ENCODE results near the gene MTERF4. TPM values are rescaled to one million over a fixed set of nuclear protein-coding genes. Genes with fewer than 3 reads are reported as not detected.

MTERF4 gene
- total RNA-seq, 1 donor from 2014 or later, result 32.6 TPM

DNA sequence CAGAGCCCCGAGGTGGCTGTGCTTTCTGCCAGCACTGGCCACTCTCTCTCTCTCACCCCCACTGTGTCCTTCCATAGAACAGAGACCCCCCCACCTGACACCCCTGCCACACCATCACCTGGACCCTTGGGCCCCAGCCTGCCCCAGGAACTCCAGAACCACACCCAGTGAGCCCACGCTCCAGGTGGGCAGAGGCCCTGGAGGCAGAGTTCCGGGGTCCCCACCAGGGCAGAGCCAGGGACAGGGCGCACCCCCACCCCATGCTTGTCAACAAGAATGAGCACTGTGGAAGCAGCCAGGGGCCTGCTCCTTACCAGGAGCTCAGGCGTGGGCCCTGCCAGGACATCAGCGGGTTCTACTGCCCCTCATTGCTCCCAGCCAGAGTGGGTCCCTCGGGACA lies 32.6 kb upstream of the MTERF4 start:
- FAIRE-seq, result no peak
- DNase-seq (ENCODE audit: low spot score in 2 of 2), result no peak

DNA sequence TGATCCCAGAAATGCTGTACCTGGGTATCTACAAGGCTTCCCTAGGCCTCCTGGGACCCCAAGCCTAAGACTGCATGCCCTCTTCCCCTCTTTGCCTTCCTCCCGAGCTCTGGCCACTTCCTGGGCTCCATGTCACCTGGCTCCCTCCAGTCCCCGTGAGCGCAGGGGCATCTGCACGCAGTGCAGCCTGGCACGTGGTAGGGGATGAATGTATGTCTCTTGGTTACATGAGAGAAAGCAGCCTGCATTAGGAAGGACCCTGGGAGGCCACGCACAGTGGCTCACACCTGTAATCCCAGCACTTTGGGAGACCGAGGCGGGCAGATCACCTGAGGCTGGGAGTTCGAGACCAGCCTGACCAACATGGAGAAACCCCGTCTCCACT lies 31.3 kb upstream of the MTERF4 start:
- no peak for FAIRE-seq
- no peak for DNase-seq (ENCODE audit: low spot score in 2 of 2)

DNA sequence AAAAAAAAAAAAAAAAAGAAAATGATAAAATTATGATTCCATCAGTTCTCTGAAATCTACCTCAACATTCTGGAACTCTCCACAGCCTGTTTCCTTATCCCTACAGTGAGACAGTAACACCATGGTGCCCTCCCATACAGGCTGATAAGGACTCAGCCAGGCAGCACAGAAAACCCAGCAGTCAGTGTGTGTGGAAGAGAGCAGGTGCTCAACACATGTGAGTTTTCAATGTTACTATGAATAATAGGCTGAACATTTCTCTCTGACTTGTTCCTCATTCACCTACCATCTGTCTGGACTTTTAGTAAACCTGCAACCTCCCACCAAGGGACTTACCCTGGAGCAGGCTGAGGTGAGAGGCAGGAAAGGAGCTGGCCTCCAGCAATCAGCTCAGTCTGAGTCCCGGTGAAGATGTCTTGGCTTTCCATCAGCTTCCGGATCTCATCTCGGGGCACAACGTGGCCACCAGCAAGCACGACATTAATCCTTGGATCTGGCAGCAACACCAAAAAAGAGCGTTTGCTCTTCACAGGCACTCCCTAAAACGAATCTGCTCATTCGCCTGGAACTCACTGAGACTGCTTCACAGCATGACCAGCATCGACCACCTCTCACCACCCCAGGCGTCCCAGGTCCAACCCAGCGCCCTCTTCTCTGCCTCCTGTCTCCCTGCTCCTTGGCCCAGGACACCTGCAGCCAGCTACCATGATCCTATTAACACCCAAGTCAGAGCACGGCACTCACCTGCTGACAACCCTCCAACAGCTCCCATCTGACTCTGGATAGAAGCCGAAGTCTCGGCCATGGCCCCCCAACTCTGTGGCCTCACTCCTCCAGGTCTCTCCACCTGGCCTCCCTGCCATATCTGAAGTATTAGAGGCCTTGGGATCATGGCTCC lies 30.7 kb upstream of the MTERF4 start:
- FAIRE-seq (no peak), DNase-seq (ENCODE audit: low spot score in 2 of 2) (no peak)

DNA sequence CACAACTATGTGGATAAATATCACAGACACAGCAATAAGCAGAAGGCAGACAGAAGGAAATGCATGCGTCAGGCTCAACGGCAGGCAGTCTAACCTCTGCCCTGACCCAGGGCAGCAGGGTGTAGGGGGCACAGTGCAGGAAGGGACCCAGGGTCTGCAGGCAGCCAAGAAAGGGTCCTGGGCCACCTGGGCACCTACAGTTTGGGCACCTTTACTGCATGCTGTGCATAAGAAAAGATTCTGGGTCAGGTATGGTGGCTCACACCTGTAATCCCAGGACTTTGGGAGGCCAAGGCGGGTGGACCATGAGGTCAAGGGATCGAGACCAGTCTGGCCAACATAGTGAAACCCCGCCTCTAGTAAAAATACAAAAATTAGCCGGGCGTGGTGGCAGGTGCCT lies 29.4 kb upstream of the MTERF4 start:
- DNase-seq (ENCODE audit: low spot score in 2 of 2), result no peak
- no peak for FAIRE-seq

DNA sequence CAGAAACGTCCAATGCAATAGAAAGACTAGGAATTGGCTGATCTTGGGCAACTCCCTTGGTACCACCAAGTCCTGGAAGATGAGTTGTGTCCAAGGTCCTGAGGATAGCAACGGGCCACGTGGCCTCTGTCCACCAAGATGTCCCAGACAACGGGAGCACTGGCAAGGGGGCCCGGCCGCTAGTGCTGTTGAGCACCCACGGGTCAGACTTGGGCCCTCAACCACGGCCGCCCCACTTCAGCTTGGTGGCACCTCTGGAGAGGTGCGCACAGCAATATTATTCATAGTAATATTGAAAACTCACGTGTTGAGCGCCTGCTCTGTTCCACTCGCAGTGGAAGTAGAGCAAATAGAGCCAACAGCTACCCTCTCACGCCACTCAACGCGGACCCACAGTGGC lies 28.2 kb upstream of the MTERF4 start:
- DNase-seq (ENCODE audit: low spot score in 2 of 2) (no peak), FAIRE-seq (no peak)

DNA sequence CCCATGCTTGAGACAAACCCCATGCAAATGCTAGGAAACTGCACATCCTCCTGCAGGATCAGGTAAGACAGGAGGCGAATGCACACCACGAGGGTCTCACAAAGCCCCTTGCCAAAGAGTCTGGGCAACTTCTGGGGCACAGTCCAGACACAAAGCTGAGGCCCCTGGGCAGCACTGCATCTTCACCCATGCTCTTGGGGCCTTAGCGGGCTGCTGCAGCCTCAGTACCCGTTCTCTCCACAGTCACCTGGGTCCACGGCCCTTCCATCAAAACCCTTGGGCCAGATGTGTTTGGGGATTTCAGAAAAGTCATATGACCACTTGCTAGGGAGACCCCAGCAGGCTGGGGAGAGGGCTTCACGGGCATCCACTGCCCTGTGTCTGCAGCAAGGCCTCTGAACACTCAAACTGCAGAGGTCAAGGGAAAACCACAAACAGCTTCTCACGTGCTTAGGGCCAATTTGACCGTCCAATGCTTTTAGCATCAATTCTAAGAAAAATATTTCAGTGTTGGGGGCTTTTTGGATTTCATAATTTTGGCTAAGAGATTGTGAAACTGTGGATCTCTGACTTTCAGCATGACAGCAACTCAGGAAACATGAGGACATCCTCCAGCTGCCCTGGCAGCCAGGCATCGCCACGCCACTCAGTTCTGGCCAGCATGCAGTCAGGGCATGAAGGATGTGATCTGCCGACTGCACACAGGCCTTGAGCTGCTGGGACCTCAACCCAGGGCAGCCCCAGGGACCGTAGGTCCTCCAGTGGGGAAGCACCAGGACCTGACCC lies 27.2 kb upstream of the MTERF4 start:
- FAIRE-seq, result no peak
- no peak for DNase-seq (ENCODE audit: low spot score in 2 of 2)

DNA sequence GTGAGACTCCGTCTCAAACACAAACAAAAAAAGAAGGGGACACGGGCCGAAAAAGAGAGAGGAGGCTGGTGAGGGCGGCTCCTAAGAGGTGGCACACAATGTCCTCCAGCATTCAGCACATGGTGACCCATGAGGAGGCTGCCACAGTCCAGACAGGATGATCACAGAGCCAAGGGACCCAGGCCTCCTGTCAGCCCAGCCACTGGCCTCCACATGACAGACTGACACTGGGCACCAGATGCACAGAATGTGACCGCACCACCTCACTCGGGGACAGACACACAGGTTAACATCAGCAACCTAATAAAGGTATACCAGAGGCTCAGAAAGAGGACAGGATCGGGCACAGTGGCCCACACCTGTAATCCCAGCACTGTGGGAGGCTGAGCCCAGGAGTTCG lies 26.2 kb upstream of the MTERF4 start:
- DNase-seq (ENCODE audit: low spot score in 2 of 2) (no peak), FAIRE-seq (no peak)

DNA sequence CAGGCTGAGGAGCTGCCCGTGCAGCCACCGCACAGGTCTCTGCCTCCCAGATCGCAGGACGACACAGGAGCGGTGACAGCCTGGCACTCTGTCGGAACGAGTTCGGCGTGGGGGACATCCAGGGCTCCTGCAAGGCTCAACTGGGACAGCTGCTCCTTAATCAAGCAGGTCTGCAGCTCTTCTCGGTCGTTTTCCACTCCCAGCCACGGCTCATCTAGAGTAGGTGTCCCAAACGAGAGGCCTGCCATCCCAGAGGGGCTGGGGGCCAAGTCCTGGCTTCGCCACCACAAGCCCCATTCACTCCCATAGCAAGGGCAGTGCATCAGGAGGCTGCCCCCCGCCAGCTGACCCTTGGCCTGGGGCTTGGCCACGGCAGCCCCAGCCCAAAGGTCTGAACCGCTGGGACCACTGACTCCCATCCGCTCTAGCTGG lies 24.7 kb upstream of the MTERF4 start:
- no peak for DNase-seq (ENCODE audit: low spot score in 2 of 2)
- no peak for FAIRE-seq

DNA sequence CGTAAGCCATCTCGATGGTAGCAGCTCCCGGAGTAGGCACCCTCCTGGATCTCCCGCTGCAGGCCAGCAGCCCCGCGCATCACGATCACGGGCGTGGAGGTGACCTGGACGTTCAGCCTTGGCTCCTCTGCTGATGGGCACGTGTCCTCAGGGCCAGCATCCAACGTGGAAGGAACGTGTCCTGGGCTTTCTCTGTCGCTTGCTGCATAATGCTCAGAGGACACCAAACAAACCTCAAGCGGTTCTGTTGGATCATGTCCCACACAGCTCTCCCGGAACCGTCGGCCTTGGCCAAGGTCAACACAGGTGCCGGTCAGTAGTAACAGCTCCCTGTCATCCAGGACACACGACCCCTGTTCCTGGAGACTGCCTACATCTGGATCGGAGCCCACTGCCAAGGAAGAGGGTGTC lies 24.1 kb upstream of the MTERF4 start:
- FAIRE-seq (no peak), DNase-seq (ENCODE audit: low spot score in 2 of 2) (no peak)

DNA sequence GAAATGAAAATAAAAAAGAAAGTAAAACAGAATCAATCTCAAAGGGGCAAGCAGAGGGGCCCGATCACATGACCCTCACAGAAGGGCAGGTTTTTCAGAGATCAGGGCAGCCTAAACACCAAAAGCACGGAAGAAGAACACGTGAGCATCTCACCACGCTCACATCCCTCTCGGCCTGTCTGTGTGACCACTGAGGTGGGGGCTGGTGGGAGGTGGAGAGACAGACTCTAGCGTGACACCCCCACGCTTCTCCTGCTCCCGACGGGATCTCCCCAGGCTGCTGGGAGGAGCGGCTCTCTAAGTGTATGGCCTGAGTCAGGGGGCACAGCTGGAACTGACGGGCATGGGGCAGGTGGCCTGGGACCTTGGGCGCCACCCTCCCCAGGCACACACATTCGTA lies 23.5 kb upstream of the MTERF4 start:
- FAIRE-seq (no peak), DNase-seq (ENCODE audit: low spot score in 2 of 2) (no peak)

DNA sequence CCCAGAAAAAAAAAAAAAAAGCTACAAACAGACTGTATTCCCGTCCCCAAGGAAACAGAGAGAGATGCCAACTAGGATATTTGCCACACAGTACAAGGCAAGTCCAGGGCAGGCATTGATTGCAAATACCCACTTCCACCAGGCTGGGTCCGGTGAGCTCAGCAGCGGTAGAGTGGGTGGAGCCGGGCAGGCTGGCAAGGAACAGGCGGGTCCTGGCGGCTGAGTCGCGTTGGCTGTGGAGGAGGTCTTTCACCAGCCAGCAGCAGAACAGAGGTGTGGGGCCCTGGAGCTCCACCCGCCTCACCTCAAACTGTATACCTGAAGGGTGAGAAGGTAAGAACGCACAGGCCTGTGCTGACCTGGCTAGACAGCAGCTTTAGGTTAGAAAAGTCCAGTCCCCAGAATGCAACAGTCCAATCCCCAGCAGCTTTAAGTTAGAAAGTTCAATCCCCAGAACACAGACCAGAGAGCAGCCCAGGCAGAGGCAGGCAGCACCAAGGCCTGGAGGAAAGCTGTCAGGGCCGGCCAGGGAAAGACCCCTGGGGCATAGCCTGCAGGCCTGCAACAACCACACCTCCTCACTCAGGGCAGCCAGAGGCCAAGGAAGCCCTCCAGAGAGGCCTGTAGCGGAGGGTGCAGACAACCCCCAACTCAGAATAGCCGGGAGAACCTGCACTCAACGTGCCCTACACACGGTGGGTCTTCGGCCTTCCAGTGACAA lies 21.9 kb upstream of the MTERF4 start:
- FAIRE-seq, result no peak
- DNase-seq (ENCODE audit: low spot score in 2 of 2), result peak in 1 of 2 donors; percentile 58

DNA sequence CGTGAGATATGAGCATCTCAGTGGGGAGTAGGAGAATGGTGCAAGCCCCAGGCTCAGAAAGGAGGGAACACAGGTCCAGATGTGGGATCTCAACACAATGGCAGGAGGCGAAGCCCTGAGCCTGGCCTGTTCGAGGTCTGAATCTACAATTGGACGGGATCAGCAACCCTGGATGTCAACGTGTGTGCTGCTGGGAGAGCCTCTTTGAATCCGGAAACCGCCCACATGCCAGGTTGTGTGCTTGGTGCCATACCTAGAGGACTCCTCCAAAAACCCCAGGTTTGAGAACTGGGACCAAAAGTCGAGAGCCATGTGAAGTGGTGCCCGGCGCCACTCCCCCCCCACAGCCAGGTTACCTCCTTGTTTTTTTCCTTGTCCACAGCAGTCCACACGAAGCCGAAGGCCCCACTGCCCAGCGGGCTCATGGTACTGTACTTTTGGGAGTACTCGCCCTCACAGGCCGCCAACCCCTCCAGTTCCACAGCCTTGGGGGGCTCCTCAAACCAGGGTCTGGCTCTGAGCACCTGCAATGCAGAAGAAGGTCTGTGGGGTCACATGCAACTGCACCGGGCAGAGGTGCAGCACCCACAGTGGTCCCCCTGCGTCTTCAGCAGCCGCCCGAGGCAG lies 20.4 kb upstream of the MTERF4 start:
- no peak for FAIRE-seq
- DNase-seq (ENCODE audit: low spot score in 2 of 2), result no peak

DNA sequence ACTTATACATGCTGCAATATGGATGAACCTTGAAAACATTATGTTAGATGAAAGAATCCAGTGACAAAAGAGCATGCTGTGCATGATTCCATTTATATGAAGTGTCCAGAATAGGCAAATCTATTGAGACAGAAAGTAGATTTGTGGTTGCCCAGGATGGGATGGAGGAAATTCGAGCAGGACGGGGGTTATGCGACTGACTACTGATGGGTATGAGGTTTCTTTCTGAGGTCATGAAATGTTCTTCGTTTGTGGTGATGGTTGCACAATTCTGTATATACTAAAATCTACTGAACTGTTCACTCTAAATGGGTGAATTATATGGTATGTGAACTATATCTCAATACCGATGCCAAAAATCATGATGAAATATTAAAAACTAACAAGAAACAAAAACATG lies 18.9 kb upstream of the MTERF4 start:
- FAIRE-seq (no peak), DNase-seq (ENCODE audit: low spot score in 2 of 2) (no peak)

DNA sequence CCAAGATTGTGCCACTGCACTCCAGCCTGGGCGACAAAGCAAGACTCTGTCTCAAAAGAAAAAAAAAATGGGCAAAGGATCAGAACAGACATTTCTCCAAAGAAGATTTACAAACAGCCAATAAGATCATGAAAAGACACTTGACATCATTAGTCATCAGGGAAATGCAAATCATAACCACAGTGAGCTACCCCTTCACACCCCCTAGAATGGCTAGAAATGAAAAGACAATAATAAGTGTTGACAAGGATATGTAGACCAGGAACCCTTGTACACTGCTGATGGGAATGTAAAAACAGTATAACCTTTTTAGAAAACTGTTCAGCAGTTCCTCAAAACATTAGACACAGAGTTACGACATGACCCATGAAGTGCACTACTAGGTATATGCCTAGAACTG lies 18.4 kb upstream of the MTERF4 start:
- DNase-seq (ENCODE audit: low spot score in 2 of 2) (no peak), FAIRE-seq (no peak)

DNA sequence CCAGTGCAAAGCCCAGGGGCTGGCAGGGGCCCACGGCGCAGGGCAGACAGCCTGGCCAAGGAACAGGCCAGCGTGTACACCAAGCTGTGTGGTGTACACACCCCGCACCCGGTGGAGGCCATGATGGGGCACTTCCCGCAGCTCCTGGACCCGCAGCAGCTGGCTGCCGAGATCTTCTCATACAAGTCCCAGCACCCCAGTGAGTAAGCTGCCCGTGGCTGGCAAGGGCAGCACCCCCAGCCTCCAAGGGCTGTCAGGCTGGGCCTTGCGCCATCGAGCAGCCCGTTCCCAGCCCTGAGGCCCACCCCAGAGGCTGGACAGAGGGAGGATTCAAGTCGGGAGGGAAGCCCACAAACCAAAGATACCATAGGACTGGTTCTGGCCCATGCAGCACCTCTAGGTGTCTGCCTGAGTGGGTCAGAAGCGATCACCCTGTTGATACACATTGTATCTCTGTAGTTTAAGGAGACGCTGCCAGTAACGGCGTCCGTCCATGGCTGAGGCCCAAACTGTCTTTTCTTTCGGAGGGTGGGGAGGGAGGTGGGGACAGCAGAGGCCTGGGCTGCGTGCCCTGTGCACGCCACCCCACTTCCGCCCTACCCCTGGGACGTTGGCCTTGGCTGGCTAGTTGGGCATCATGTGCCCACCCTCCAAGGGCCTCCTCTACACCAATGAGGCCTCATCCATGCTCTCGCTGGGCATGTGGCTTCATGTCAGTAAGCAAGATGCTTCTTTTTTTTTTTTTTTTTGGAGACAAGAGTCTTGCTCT lies 16.8 kb upstream of the MTERF4 start:
- no peak for DNase-seq (ENCODE audit: low spot score in 2 of 2)
- FAIRE-seq, result no peak

DNA sequence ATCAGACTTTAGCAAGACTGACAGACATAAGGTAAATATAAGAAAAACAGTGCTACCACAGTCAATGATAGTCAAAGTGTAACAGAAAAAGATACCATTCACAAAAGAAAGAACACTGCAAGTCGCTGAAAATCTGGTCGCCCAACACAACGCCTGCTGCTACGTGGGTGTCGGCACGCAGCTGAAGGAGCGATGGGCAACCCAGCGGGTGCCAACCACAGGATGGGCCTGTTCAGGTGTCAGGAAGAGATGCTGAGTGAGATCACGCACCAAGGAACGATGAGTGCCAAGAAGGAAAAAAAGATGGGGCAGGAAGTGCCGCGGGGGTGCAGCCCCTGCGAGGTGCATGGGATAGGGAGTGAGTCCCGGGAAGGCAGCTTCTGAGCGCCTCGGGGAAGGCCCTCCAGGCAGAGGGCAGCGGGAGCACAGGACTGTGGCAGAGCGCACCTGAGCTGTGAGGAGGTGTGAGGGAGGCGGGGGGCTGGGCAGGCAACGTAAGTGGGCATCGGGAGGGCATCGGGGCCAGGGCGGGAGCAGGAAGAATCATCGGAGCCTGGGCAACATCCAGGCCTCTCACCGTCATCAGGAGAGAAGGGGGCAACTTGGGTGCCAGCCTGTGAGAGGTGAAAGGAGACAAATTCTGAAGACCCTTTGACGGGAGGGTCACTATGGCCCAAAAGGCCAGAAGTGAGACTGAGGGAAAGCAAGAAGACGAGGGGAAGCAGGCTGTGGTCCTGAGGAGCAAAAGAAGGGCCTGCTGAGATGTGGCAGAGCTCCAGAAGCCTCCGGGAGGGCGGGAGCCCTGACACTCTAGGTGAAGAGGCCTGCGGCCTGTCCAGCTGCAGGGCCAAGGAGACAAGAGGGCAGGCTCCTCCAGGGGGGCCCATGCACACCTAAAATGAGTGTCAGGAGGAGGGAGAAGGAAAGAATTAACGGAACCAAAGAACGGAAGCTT lies 14.8 kb upstream of the MTERF4 start:
- FAIRE-seq (no peak), DNase-seq (ENCODE audit: low spot score in 2 of 2) (no peak)

DNA sequence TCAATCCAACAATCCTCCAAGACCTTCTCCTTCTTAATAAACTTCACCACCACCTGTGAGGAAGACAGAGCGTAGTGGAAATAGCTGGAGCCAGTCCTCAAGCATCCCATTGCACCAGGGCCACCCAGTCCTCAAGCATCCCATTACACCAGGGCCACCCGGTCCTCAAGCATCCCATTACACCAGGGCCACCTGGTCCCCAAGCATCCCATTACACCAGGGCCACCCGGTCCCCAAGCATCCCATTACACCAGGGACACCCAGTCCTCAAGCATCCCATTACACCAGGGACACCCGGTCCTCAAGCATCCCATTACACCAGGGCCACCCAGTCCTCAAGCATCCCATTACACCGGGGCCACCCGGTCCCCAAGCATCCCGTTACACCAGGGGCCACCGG lies 13.3 kb upstream of the MTERF4 start:
- FAIRE-seq, result no peak

DNA sequence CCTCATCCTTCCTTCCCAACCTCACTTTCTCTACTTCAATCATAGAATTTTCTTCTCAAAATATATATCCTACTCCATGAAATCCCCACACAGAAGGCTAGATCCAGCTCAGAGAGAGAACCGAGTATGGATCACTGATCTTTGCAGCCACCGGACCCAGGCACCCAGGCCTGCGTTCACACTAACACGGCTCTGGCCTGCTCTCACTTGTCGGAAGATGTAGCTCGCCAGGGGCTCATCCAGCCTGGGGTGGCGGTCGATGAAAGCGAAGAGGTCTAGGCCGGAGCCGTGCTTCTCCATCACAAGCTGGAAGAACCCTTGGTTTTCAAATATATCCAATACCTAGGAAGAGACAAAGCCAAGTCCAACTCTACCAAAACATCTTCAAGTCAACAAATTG lies 12.7 kb upstream of the MTERF4 start:
- FAIRE-seq, result no peak
- no peak for DNase-seq (ENCODE audit: low spot score in 2 of 2)

More for the DNA sequence above, 13.3 kb upstream of the MTERF4 start:
- no peak for DNase-seq (ENCODE audit: low spot score in 2 of 2)

DNA sequence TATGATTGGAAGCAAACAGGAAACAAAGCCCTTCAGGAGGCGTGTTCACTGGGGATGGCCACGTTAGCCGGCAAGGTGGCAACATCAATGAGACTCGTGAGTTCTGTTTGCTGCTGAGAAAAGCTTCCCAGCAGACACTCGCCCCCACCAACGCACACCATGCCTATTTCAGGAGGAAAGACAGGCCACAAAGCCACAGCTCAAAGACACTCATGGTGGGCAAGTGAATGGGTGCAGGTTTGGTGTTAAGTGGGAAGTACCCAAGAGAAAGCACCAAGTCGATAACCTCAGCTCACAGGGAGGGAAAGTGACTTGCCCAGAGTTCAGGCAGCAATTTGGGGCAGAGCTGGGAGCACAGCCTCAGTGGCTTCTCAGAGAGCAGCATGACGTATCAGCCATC lies 10.5 kb upstream of the MTERF4 start:
- FAIRE-seq (no peak), DNase-seq (ENCODE audit: low spot score in 2 of 2) (no peak)
